HL-60 (cell line): ENCODE results near the gene C2orf78.

ENCODE experiments used
- DNase-seq, 2 experiments: peaks; one replicate each; pipeline ENCODE4 v3.0.0-alpha.2; 2010 to 2020; ENCODE audit warnings: low read depth in 1 of 2, low spot score in 1 of 2
- H3K27ac ChIP-seq: fragments of 250-450 bp; sonication (Bioruptor Pico); replicated peaks from 2 replicates; pipeline ENCODE4 v1.5.1; 2020; ENCODE audit warnings: mild to moderate bottlenecking, moderate library complexity
- H3K27me3 ChIP-seq: fragments of 250-450 bp; sonication (Bioruptor Pico); 2 replicates; pipeline ENCODE4 v1.5.1; 2021; ENCODE audit warnings: mild to moderate bottlenecking, moderate library complexity; ENCODE audit not compliant: insufficient read depth, poor library complexity, severe bottlenecking
- H3K4me3 ChIP-seq: replicated peaks from 2 replicates; pipeline ENCODE4 v1.5.1; 2011; ENCODE audit warnings: mild to moderate bottlenecking, control low read depth, low read length; ENCODE audit not compliant: insufficient read depth
- CTCF ChIP-seq: IDR thresholded peaks from one replicate; pipeline ENCODE4 v1.5.1; 2011; ENCODE audit warnings: low read length, control low read depth, inconsistent platforms; ENCODE audit not compliant: insufficient read depth
- GABPA ChIP-seq: IDR thresholded peaks from 2 replicates; pipeline ENCODE4 v1.6.1; 2012; ENCODE audit warnings: low read depth
- POLR2AphosphoS5 ChIP-seq: IDR thresholded peaks from 2 replicates; pipeline ENCODE4 v1.6.1; 2012; ENCODE audit warnings: low read depth
- SPI1 ChIP-seq: IDR thresholded peaks from 2 replicates; pipeline ENCODE4 v1.6.1; 2012; ENCODE audit warnings: low read depth, mild to moderate bottlenecking, borderline replicate concordance
- TF ChIP-seq, protein P1 (sequence below): IDR thresholded peaks from 2 replicates; pipeline ENCODE4 v1.6.1; 2012; ENCODE audit warnings: low read depth; ENCODE audit not compliant: insufficient replicate concordance

Gene C2orf78

GRCh38 chr2:73830871-73831401 lies 47.0 kb downstream of the C2orf78 start:
- H3K4me3 ChIP-seq: no peak overlapping the region
- H3K27me3 ChIP-seq: no peaks in the 10 kb centered on the region
- H3K27ac ChIP-seq: no peak overlapping the region
- TF ChIP-seq, protein P1, sequence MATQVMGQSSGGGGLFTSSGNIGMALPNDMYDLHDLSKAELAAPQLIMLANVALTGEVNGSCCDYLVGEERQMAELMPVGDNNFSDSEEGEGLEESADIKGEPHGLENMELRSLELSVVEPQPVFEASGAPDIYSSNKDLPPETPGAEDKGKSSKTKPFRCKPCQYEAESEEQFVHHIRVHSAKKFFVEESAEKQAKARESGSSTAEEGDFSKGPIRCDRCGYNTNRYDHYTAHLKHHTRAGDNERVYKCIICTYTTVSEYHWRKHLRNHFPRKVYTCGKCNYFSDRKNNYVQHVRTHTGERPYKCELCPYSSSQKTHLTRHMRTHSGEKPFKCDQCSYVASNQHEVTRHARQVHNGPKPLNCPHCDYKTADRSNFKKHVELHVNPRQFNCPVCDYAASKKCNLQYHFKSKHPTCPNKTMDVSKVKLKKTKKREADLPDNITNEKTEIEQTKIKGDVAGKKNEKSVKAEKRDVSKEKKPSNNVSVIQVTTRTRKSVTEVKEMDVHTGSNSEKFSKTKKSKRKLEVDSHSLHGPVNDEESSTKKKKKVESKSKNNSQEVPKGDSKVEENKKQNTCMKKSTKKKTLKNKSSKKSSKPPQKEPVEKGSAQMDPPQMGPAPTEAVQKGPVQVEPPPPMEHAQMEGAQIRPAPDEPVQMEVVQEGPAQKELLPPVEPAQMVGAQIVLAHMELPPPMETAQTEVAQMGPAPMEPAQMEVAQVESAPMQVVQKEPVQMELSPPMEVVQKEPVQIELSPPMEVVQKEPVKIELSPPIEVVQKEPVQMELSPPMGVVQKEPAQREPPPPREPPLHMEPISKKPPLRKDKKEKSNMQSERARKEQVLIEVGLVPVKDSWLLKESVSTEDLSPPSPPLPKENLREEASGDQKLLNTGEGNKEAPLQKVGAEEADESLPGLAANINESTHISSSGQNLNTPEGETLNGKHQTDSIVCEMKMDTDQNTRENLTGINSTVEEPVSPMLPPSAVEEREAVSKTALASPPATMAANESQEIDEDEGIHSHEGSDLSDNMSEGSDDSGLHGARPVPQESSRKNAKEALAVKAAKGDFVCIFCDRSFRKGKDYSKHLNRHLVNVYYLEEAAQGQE: no peak
- TF ChIP-seq SPI1: no peak
- no peak for TF ChIP-seq CTCF
- no peak for TF ChIP-seq POLR2AphosphoS5
- TF ChIP-seq GABPA: no peak
- no peak for DNase-seq

DNA sequence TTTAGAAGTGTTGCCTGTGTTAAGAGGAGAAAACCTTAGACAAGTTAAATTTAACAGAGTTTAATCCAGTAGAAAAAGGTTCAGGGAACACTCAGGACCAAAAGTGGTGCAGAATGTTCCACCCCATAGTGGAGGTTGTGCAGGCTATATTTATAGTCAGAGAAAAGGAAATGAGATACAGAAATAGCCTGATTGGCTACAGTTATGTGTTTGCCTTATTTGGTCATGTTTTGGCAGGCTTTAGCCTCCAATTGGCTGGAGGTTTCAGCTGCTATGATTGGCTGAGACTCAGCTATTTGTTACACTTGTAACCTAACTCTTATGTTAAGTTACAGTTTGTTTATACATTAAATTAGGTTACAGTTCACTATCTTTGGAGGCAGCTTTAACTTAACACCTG lies 48.9 kb downstream of the C2orf78 start:
- Histone ChIP-seq H3K27ac (no peak overlapping the region), H3K27me3 (no peaks in the 10 kb centered on the region), H3K4me3 (no peak overlapping the region)
- DNase-seq: no peak
- TF ChIP-seq CTCF: no peak
- TF ChIP-seq, protein P1: no peak
- no peak for TF ChIP-seq SPI1
- no peak for TF ChIP-seq POLR2AphosphoS5
- TF ChIP-seq GABPA: no peak

DNA sequence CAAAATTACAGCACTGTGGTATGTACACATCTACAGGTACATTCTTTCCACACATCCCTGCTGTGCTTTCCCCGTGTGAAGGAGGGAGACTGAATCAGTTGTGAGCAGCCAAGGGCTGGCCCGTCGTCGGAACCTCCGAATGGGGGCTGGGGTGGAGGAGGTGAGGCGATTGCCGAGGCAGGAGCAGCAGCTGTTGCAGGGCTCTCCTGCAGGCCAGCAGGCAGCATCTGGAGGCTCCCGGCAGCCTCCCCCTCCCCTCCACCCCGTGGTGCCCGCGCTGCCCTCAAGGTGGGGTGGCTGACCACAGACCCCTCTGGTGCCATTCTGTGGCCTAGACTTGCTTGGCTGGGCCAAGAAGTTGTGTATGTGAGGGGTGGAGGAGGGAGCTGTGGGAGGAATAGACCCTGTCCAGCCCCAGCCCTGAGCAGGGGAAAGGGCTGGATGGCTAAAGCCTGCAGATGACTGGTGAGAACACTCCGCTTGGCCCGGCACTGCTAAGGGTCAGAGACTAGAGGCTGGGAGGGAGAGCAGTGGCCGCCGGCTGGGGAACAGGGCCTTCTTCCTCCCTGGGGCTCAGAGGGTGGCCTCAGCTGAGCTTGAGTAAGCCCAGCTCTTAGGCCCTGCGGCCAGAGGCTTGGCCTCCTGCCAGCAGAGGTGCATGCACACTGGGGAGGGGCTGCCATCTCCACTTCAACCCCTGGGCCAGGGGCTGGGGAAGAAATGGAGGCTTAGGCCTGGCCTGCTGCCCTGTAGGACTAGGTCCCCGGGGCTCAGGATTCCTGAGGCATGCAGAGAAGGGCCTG lies 52.4 kb downstream of the C2orf78 start:
- DNase-seq: peak in 1 of 2 experiments; percentile 42
- no peak overlapping the region for H3K4me3 ChIP-seq
- no peaks in the 10 kb centered on the region for H3K27me3 ChIP-seq
- peak overlapping the region; percentile 38; the same call in 1 of the 2 replicates for H3K27ac ChIP-seq
- TF ChIP-seq POLR2AphosphoS5 (no peak), CTCF (no peak), GABPA (no peak), SPI1 (no peak)
- TF ChIP-seq, protein P1: no peak
